Measurements from ENCODE around the gene PTMS.

Gene PTMS

DNA sequence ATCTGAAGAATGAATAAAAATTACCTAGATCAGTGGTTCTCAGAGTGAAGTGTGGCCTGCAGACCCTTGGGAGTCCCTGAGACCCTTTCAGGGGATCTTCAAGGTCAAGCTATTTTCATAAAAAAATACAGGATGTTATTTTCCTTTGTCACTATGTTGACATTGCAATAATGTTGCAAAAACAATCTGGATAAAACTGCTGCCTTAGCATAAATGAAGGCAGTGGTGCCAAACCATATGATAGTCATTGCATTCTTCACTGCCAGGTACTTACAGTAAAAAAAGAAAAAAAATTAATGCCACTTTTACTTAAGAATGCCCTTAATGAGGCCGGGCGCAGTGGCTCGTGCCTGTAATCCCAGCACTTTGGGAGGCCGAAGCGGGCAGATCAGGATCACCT lies 21.1 kb downstream of the PTMS start:
- TF ChIP-seq, protein P1, sequence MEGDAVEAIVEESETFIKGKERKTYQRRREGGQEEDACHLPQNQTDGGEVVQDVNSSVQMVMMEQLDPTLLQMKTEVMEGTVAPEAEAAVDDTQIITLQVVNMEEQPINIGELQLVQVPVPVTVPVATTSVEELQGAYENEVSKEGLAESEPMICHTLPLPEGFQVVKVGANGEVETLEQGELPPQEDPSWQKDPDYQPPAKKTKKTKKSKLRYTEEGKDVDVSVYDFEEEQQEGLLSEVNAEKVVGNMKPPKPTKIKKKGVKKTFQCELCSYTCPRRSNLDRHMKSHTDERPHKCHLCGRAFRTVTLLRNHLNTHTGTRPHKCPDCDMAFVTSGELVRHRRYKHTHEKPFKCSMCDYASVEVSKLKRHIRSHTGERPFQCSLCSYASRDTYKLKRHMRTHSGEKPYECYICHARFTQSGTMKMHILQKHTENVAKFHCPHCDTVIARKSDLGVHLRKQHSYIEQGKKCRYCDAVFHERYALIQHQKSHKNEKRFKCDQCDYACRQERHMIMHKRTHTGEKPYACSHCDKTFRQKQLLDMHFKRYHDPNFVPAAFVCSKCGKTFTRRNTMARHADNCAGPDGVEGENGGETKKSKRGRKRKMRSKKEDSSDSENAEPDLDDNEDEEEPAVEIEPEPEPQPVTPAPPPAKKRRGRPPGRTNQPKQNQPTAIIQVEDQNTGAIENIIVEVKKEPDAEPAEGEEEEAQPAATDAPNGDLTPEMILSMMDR (IDR thresholded peaks at IDR 0.05; ENCODE audit: borderline replicate concordance, control extremely low read depth, extremely low read depth, insufficient read depth, missing control alignments), result no peak
- no peak for DNase-seq (ENCODE audit: low spot score)
- in situ Hi-C loops (cut with MboI; ENCODE audit: low sequenced_read_pairs, unreplicated experiment), result no loop called here

DNA sequence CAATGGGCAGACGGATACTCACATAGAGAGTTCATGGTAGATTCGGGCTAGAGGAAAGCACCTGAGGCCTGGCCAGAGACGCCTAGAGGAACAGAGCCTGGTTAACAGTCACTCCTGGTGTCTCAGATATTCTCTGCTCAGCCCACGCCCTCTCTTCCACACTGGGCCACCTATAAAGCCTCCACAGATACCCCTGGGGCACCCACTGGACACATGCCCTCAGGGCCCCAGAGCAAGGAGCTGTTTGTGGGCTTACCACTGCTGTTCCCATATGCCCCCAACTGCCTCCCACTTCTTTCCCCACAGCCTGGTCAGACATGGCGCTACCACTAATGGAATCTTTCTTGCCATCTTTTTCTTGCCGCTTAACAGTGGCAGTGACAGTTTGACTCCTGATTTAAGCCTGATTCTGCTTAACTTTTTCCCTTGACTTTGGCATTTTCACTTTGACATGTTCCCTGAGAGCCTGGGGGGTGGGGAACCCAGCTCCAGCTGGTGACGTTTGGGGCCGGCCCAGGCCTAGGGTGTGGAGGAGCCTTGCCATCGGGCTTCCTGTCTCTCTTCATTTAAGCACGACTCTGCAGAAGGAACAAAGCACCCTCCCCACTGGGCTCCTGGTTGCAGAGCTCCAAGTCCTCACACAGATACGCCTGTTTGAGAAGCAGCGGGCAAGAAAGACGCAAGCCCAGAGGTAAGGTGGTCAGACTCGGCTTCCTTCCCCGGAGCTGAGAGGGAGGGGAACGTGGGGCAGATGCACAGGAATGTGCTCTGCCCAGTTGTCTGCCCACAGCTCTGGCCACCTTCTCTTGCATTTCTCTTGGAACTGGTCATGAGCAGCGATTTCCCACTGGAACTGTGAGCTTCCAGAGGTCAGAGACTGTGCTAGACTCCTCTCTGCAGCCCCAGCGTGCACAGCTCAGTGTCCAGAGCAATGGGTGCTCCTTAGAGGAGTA lies 23.1 kb downstream of the PTMS start, which contains the start of gene CD4:
TSS of gene CD4 (plus strand) at position 557 of the 953 bp plus-strand sequence. CDS start 10,611 bp downstream, outside the sequence.
- in situ Hi-C loops (cut with MboI; ENCODE audit: low sequenced_read_pairs, unreplicated experiment), result no loop called here

DNA sequence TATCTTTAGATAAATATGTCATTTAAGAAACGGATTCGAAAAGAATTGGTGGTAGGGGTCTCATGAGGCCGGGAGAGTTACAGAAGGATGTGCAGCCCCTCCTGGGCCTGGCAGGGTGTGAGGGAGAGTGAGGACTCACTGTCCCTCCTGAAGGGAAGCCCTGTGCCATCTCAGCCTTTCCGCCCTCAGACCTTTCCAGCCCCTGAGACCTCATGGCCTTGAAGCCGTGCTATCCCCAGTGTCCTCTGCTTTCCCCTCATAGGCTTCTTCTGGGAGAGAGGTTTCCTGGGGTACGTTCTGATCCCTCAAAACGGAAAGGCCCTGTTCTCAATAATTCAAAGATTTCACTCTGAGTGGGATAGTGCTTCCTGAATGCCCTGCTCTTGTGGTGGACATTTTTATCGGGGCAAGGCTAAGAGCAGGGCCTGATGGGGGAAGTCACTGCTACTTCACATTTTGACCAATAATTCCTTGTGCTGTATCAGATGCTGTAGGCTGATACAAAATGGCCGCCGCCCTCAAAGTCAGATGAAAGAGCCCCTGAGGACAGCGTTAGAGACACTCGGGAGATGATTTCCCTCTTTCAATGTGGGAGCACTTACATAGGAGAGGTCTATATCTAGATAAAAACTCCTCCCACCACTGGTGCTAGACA lies 24.5 kb downstream of the PTMS start:
- no peak for DNase-seq (ENCODE audit: low spot score)
- TF ChIP-seq, protein P1 (IDR thresholded peaks at IDR 0.05; ENCODE audit: borderline replicate concordance, control extremely low read depth, extremely low read depth, insufficient read depth, missing control alignments), result no peak

More for the DNA sequence above, 23.1 kb downstream of the PTMS start, which contains the start of gene CD4:
- no peak for DNase-seq (ENCODE audit: low spot score)
- TF ChIP-seq, protein P1 (IDR thresholded peaks at IDR 0.05; ENCODE audit: borderline replicate concordance, control extremely low read depth, extremely low read depth, insufficient read depth, missing control alignments), result no peak

DNA sequence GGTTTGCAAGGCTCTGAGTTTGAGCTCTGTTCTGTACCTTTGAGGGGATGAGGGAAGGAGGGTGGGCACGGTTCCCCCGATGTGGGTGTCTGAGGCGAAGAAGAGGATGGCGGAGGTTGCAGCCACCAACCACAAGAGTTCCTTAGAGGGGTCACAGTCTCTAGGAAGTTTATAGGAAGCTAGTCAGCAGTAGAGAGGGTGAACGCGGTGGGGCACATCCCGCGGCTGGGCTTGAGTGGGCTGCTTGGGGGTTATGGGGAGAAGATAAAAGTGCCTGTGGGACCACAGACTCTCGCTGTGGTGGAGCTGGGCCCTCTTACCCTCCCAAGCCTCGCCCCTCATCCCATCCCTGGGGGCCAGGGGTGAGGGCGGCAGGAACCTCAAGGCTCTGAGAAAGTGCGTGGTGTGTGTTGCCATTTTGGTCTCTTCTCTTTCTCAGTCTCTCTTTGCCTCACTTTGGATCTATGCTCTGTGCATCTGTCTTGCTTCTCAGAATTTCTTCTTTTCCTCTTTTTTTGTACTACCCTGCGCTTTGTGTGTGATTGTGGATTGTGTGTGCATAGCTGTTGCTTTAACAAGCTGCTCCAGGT lies 25.9 kb downstream of the PTMS start:
- TF ChIP-seq, protein P1 (IDR thresholded peaks at IDR 0.05; ENCODE audit: borderline replicate concordance, control extremely low read depth, extremely low read depth, insufficient read depth, missing control alignments), result no peak
- DNase-seq (ENCODE audit: low spot score), result no peak
- in situ Hi-C loops (cut with MboI; ENCODE audit: low sequenced_read_pairs, unreplicated experiment), result no loop called here

More for the DNA sequence above, 24.5 kb downstream of the PTMS start:
- in situ Hi-C loops (cut with MboI; ENCODE audit: low sequenced_read_pairs, unreplicated experiment), result no loop called here

DNA sequence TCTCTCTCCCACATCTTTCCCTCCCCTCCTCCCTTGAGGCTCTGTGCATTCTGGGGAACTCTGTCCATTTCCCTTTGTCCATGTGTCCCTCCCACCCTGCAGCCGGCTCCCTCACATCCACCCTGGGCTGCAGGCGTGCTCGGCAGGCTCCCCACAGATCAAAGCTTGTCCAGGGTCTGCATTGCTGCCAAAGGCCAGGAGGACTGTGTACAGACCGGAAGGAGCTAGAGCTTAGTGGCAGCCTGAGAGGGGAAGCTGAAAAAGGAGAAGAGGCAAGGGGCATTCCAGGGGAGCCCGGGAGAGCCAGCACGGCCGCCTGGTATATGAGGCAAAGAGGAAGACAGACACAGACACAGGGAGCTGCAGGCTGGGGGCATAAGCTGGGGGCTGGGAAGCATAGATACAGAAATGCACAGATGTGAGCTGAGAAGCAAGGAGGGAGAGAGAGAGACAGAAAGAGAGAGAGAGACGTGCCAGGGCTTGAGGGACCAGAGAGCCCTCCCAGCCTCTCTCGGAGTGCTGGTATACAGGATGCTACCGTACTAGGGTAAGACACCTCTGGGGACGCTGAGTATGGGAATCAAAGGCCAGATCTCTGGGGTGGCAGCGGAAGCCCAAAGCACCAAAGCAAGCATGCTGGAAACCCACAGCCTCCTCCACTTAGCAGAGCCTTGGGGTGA lies 26.5 kb downstream of the PTMS start:
- in situ Hi-C loops (cut with MboI; ENCODE audit: low sequenced_read_pairs, unreplicated experiment), result no loop called here
- TF ChIP-seq, protein P1 (IDR thresholded peaks at IDR 0.05; ENCODE audit: borderline replicate concordance, control extremely low read depth, extremely low read depth, insufficient read depth, missing control alignments), result no peak
- no peak for DNase-seq (ENCODE audit: low spot score)

- TF ChIP-seq, protein P1 (IDR thresholded peaks at IDR 0.05; ENCODE audit: borderline replicate concordance, control extremely low read depth, extremely low read depth, insufficient read depth, missing control alignments), result no peak
- in situ Hi-C loops (cut with MboI; ENCODE audit: low sequenced_read_pairs, unreplicated experiment), result no loop called here
- DNase-seq (ENCODE audit: low spot score), result no peak
Observed at GRCh38 chr12:6795088-6795487, 28.9 kb downstream of the PTMS start.

All from GM13976 (cell line).